Stimulated activated CD4-positive, alpha-beta T cell treated with anti-CD3 and anti-CD28 coated beads, Interleukin-15, amount 100 ng/mL, for 48 hours (primary cell): ENCODE data around the gene AKAP3.

ENCODE experiments used
- DNase-seq, 2 donors: peaks; one replicate each; pipeline ENCODE4 v3.0.0-alpha.2; 2020; ENCODE audit warnings: low read depth in 2 of 2

Gene AKAP3

DNA sequence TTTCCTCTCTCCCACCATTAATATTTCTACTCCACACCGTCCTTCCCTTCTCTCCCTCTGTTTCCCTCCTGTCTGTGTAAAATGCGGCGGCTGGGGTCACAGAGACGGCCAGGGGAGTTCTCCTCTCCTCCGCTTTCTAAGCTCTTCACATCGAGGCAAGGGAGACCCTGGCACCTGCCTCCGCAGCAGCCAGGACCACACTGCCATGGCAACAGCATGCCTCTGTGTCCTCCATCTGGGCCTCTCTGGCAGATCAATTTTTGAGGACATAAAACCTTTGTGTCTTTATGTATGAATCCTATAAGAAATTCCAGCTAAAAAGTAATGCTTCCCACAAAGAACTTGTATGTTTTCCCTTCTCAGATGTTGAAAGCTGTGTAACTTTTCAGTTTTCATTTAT lies 45.4 kb downstream of the AKAP3 start:
- DNase-seq: no peak

DNA sequence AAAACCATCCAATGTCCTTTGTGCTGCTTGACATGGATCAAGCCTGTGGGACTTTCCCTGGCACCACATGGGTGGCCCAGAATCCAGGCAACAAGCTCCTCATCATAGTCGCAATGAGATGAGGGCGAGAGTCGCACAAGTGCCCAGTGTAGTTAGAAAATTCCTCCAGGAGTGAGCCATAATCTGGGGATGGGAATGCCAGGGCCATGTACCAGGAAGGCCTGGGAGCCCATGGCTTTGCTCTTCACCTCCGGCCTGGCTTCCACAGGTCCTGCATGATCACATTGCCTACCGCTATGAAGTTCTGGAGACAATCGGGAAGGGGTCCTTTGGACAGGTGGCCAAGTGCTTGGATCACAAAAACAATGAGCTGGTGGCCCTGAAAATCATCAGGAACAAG lies 53.0 kb downstream of the AKAP3 start:
- no peak for DNase-seq

DNA sequence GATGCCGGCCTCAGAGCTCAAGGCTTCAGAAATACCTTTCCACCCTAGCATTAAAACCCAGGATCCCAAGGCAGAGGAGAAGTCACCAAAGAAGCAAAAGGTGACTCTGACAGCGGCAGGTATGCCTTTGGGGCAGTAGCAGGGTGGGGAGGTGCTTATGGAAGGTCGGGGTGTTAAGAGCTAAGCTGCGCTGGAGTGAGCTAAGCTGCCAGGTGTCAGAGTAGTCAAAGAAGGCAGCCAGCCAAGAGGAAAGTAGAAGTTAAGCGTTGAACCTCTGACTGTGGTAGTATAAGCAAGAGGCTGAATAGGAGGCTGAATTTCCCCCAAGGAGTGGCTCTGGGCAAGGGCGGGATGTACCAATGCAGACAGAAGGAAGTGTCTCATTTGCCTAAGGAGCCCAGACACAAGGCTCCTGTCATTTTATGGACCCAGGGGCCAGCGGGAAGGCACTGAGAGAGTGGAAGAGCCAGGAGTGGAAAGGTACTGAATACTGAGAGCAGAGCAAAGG lies 57.6 kb downstream of the AKAP3 start:
- DNase-seq: no peak

DNA sequence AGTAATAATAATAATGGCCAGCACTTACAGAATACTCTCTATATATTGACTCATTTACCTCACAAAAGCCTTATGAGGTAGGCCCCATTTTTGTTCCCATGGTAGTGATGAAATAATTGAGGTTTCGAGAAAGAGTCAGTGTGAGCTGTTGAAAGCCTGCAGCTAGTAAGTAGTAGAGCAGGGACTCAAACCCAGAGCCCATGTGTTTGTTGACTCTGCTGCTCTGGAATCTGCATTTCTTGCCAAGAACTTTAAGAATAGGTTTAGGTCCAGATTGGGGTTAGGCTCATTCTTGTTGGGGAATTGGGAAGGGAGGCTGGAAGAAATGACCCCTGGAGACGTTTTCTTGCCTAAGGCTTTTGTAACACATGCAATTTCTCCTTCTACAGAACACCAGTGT lies 58.9 kb downstream of the AKAP3 start:
- no peak for DNase-seq

DNA sequence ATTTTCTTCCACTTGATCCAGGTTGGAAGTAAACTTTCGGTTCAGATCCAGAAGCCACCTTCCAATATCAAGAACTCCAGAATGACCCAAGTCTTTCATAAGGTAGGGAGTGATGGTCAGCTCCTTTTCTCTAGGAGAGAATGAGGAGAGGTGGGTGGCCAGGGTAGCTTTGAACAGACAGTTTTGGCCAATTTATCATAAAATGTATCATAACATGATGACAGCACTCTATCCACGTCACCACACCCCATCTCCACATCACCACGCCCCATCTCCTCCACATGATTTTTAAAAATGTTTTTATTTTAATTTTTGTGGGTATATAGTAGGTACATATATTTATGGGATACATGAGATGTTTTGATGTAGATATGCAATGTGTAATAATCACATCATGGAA lies 59.9 kb downstream of the AKAP3 start:
- no peak for DNase-seq

DNA sequence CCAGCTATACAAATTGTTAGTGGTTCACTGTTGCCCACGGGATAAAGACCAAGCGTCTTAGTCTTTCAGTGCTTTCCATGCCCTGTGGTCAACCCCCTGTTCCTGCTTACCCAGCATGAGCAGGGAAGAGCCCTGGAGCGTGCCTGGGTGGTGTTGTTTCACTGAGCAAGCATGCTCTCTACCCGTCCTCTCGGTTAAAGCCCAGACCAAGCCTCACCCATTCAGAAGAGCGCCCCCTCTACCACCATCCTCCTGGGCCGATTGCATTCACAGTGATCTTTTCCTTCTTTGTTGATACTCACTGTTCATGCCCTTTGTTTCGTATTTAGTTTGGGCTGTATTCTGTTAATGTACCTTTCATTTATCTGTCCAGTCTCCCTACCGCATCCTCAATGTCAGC lies 61.7 kb downstream of the AKAP3 start:
- DNase-seq: no peak

DNA sequence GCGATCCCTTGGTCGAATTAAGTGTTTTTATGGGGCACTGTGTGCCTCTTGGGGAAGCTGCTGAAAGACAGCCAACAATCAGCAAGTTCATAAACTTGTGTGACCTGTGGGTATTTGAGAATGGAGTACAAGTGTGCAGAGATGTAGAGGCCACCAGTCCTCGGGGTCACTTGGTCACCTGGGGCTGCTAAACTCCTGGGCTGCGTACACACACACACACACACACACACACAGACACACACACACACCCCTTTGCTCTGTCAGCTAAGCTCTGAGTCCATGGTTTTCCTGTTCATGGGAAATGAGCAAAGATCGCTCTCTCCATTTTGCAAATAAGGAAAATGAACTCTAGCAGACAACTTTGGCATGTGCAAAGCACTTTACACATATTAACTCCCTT lies 62.4 kb downstream of the AKAP3 start:
- no peak for DNase-seq

DNA sequence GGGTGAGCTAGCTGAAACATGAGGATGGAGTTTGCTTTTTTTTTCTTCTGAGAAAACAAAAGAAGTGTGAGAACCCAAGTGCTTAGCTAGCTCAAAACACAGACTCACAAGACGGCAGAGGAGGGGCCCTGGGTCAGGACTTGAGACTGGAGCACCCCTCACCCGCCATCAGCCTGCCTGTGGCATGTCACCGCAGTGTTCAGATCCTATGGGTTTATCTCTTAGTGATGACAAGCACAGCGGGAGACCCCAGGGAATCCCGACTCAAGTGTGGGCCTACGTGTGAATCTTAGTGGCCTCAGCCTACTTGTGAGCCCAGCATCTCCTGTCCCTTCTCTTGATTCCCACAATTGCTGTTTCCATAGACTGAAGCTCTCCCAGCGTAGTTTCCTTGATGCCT lies 64.0 kb downstream of the AKAP3 start:
- DNase-seq: no peak

DNA sequence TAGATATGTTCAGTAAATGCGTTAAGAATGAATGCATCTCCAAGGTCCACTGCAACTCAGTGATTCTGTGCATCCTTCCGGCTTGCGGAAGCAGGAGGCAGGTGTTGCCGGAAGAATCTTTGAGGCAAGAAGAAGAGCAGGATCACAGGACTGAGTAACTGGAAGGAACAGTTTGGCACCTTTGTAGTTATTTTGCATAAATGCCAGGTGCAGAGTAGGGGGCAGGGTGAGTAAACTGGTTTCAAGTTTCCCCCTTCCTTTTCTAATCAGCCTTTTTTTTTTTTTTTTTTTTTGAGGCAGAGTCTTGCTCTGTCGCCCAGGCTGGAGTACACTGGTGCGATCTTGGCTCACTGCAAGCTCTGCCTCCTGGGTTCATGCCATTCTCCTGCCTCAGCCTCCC lies 64.6 kb downstream of the AKAP3 start:
- no peak for DNase-seq

DNA sequence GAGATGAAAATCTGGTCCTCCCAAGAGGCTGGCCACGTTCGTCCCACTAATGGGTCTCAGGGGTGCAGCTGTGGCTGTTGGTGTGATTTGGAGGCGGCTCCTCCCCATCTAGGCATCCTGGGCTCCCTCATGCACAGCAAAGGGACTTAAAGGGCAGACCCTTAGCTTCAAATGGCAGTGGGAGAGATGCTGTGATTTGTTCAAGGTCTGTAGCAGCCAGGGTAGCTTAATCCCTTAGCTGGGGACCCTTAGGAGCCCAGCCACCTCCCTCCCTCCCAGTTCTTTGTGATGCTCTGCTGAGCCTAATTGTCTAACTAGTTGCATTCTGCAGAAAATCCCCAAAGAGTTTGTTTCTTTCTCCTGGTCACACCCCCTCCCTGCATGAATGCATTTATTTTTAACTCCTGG lies 68.6 kb downstream of the AKAP3 start:
- no peak for DNase-seq

DNA sequence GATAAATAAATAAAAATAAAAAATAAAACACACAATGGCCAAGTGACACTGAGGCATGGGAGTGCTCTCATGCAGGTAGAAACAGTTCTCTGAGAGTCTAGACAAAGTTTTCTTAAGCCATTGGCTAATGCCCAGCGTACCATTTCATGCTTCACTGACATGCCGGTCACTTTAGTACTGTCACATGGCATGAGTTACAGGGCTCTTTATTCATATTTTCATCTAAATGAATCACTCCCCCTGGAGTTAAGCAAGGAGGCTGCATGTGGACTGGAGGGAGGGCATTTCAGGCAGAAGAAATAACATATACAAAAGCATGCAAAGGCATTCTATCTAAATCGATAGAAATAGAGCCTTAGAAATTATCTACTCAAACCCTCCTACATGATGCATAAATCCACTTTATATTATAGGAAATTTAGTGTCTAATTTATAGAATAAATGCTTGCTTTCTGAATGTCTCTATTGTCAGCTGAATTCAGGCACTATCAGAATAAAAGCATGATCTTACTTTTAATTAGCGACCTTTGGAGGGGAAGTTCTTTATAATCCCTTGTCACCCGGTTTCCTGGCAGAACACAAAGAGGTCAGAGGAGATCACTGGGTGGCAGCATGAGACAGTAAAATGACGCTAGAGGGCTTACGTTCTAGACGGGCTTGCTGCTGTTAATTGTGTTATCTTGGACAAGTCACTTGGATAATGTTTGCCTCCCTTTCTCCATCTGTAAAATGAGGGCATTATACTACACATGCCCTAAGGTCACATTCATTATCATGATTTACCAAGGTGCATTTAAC lies 69.3 kb downstream of the AKAP3 start:
- DNase-seq: no peak

DNA sequence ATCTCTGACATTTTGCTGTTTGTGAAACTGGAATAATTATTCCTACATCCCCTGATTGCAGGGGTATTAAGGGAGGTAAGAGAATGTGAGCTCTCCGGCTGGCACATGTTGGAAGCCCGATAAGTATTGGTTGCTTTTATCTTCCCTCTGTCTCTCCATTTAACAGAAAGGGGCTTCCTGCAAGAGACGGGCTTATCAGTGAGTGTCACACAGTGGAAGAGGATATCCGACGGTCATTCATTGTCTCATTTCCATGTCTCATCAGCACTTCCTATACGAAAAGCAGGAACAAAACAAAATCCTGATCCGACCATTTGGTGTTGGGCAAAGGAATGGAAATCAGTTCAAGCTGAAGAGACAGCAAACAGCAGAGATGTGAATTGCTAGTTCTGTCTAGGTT lies 76.2 kb downstream of the AKAP3 start:
- DNase-seq: no peak

DNA sequence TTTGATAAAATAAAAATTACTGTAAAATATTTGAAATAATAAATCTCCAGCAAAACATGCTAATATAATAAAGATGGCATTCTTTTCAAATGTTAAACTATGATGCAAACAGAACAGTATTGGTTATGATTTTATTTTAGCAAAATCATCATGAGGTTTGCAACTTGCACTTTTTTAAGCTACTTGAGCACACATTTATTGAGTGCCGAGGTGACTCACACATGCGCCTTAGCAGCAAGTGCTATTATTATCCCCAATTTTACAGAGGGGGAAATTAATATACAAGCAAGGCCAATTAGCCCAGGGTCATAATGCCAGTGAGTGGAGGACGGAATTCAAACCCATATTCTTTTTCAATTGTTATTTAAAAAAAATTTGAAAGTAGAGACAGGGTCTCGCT lies 79.6 kb downstream of the AKAP3 start:
- DNase-seq: no peak

DNA sequence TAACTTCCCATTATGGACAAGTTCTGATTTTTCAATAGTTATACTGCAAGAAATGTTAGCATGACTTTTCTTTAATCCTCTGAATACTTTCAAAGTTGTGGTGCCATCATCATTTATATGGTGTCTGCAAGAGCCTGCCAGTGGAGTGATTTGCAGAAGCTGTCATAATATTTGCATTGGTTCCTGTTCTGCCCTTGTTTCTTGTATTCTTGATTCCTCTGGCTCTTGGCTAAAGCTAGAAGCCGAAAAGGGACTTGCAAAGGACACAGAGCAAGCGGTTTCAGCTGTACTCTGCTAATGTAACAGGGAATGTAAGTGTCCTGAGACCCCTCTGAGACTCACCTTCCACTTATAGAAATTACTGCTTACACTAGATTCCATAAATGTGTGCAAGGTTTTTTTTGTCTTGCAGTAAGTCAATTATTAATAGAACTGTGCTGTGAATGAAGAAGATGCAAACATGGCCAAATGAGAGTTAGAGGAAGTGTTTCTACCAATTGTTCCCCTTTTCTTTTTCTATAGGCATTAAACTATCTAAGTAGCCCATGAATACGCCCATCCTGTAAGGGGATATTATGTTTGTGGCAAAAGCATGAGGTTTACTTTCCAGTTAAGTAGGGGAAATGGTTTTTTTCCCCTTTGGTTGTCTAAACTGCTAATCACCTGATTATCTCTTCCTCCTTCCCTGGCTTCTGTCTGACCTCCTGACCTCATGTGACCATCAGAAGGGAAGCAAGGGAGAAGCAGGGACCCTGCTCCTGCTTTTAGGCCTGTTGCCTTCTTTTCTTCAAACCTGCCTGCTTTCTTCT lies 81.6 kb downstream of the AKAP3 start:
- no peak for DNase-seq

DNA sequence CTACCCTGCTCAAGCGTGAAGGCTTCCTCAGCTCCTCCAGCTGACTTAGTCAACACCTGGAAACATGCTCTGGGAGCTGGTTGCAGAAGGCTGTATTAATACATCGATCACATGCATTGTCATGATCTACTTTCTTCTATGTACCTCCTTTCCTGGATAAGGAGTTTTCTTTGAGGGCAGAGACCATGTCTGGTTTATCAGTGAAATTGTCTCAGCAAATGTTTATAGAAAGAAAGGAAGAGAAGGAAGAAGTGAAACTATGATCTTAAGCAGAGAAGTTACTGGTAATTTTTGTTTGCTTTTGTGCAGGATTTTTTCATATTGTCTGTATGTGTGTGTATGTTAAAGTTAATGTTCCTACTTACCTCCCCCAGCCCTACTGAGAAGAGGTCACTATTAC lies 82.4 kb downstream of the AKAP3 start:
- DNase-seq: no peak
